Measurements from ENCODE around the gene CHN1. TPM values are rescaled to one million over a fixed set of nuclear protein-coding genes. Genes with fewer than 3 reads are reported as not detected.

Gene CHN1
- total RNA-seq, 2 experiments from 2014 or later, result 5.3 to 5.6 TPM

- POLR2A ChIA-PET, result no interaction called here
Observed at GRCh38 chr2:174836377-174836994, 168.7 kb downstream of the CHN1 start.

GRCh38 chr2:174835797-174836255, 169.4 kb downstream of the CHN1 start:
- H3K4me3 ChIP-seq (ENCODE audit: low read length), result no peak overlapping the region
- H3K9me3 ChIP-seq (ENCODE audit: control insufficient read depth in 1 of 2, insufficient read depth in 1 of 2, low read length in 2 of 2), result peaks cover 4 to 10% of the 10 kb centered on the region in 2 experiments
- ATAC-seq (ENCODE audit: poor library complexity), result no peak
- TF ChIP-seq CTCF (IDR thresholded peaks at IDR 0.05), result no peak
- intact Hi-C loops (cut with DNase I, micrococcal nuclease), result no loop called here
- Mint-ChIP-seq H3K4me1 (ENCODE audit: low read depth) (no peaks in the 10 kb centered on the region), H3K27ac (no peak overlapping the region), H3K9me3 (peaks cover 7% of the 10 kb centered on the region), H3K4me3 (no peak overlapping the region), H3K36me3 (ENCODE audit: low read depth) (no peaks in the 10 kb centered on the region), H3K27me3 (no peaks in the 10 kb centered on the region)
- no peak overlapping the region for H3K27ac ChIP-seq (ENCODE audit: low read depth in 1 of 2, low read length in 2 of 2)
- no peaks in the 10 kb centered on the region for H3K4me1 ChIP-seq (ENCODE audit: insufficient read depth, low read length)
- H3K36me3 ChIP-seq (ENCODE audit: insufficient read depth, low read length), result no peaks in the 10 kb centered on the region
- H3K27me3 ChIP-seq (ENCODE audit: control insufficient read depth in 1 of 2, insufficient read depth in 2 of 2, low read length in 2 of 2), result no peaks in the 10 kb centered on the region
- ChIA-PET CTCF (no interaction called here), POLR2A (no interaction called here)
- DNase-seq, result no peak

More at GRCh38 chr2:174836377-174836994, 168.7 kb downstream of the CHN1 start:
- Histone ChIP-seq H3K27me3 (ENCODE audit: control insufficient read depth in 1 of 2, insufficient read depth in 2 of 2, low read length in 2 of 2) (no peaks in the 10 kb centered on the region), H3K27ac (ENCODE audit: low read depth in 1 of 2, low read length in 2 of 2) (no peak overlapping the region), H3K4me1 (ENCODE audit: insufficient read depth, low read length) (no peaks in the 10 kb centered on the region), H3K36me3 (ENCODE audit: insufficient read depth, low read length) (no peaks in the 10 kb centered on the region), H3K4me3 (ENCODE audit: low read length) (no peak overlapping the region), H3K9me3 (ENCODE audit: control insufficient read depth in 1 of 2, insufficient read depth in 1 of 2, low read length in 2 of 2) (peaks cover 4 to 10% of the 10 kb centered on the region in 2 experiments)
- H3K4me3 Mint-ChIP-seq, result no peak overlapping the region
- H3K4me1 Mint-ChIP-seq (ENCODE audit: low read depth), result no peaks in the 10 kb centered on the region
- H3K9me3 Mint-ChIP-seq, result peaks cover 7% of the 10 kb centered on the region
- no peaks in the 10 kb centered on the region for H3K27me3 Mint-ChIP-seq
- DNase-seq (no peak), ATAC-seq (ENCODE audit: poor library complexity) (no peak)
- no peak for TF ChIP-seq CTCF (IDR thresholded peaks at IDR 0.05)
- no peaks in the 10 kb centered on the region for H3K36me3 Mint-ChIP-seq (ENCODE audit: low read depth)
- CTCF ChIA-PET, result no interaction called here
- H3K27ac Mint-ChIP-seq, result no peak overlapping the region
- intact Hi-C loops (cut with DNase I, micrococcal nuclease), result no loop called here

- ChIA-PET POLR2A (no interaction called here), CTCF (no interaction called here)
- no peaks in the 10 kb centered on the region for H3K36me3 ChIP-seq (ENCODE audit: insufficient read depth, low read length)
- Mint-ChIP-seq H3K4me3 (no peak overlapping the region), H3K36me3 (ENCODE audit: low read depth) (no peaks in the 10 kb centered on the region), H3K9me3 (peaks cover 7% of the 10 kb centered on the region), H3K27ac (no peak overlapping the region), H3K27me3 (no peaks in the 10 kb centered on the region), H3K4me1 (ENCODE audit: low read depth) (no peaks in the 10 kb centered on the region)
- no peak for ATAC-seq (ENCODE audit: poor library complexity)
- no peak overlapping the region for H3K27ac ChIP-seq (ENCODE audit: low read depth in 1 of 2, low read length in 2 of 2)
- no peak for TF ChIP-seq CTCF (IDR thresholded peaks at IDR 0.05)
- no peak overlapping the region for H3K4me3 ChIP-seq (ENCODE audit: low read length)
- DNase-seq, result peak in 1 of 14 experiments; percentile 17
- no peaks in the 10 kb centered on the region for H3K27me3 ChIP-seq (ENCODE audit: control insufficient read depth in 1 of 2, insufficient read depth in 2 of 2, low read length in 2 of 2)
- H3K4me1 ChIP-seq (ENCODE audit: insufficient read depth, low read length), result no peaks in the 10 kb centered on the region
- peaks cover 4 to 10% of the 10 kb centered on the region in 2 experiments for H3K9me3 ChIP-seq (ENCODE audit: control insufficient read depth in 1 of 2, insufficient read depth in 1 of 2, low read length in 2 of 2)
- intact Hi-C loops (cut with DNase I, micrococcal nuclease), result no loop called here
Observed at GRCh38 chr2:174833737-174834136, 171.4 kb downstream of the CHN1 start.

Measured in CD4-positive, alpha-beta T cell (primary cell).